ENCODE data around the gene MKLN1.

The MKLN1 gene

DNA sequence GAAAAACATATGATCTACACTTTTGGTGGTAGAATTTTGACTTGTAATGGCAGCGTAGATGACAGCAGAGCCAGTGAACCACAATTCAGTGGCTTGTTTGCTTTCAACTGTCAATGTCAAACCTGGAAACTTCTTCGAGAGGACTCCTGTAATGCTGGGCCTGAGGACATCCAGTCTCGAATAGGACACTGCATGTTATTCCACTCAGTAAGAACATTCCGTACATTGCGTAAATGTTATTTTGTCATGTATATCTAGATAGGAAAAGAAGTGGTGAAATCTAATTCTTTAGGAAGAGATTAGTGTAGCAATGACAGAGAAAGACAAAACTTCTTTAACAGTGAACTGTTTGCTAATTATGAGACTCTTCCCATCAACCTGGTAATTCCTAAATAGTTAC lies 115.8 kb downstream of the MKLN1 start:
- no peak for DNase-seq (ENCODE audit: low spot score)
- TF ChIP-seq, protein P1, sequence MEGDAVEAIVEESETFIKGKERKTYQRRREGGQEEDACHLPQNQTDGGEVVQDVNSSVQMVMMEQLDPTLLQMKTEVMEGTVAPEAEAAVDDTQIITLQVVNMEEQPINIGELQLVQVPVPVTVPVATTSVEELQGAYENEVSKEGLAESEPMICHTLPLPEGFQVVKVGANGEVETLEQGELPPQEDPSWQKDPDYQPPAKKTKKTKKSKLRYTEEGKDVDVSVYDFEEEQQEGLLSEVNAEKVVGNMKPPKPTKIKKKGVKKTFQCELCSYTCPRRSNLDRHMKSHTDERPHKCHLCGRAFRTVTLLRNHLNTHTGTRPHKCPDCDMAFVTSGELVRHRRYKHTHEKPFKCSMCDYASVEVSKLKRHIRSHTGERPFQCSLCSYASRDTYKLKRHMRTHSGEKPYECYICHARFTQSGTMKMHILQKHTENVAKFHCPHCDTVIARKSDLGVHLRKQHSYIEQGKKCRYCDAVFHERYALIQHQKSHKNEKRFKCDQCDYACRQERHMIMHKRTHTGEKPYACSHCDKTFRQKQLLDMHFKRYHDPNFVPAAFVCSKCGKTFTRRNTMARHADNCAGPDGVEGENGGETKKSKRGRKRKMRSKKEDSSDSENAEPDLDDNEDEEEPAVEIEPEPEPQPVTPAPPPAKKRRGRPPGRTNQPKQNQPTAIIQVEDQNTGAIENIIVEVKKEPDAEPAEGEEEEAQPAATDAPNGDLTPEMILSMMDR (IDR thresholded peaks at IDR 0.05; ENCODE audit: borderline replicate concordance, control extremely low read depth, extremely low read depth, insufficient read depth, missing control alignments): no peak
- in situ Hi-C loops (cut with MboI; ENCODE audit: low sequenced_read_pairs, unreplicated experiment): no loop called here

DNA sequence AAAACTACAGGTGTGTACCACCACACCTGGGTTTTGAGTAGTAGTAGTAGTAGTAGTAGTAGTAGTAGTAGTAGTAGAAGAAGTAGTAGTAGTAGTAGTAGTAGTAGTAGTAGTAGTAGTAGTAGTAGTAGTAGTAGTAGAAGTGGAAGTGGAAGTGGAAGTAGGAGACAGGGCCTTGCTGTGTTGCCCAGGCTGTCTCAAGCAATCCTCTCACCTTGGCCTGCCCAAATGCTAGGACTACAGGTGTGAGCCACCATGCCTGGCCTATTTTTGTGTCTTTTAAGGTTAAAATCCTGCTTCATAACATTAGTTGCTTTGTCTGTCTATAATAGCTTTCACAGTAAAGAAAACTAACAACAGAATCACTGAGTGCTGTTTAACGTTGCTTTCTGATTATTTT lies 117.0 kb downstream of the MKLN1 start:
- no peak for DNase-seq (ENCODE audit: low spot score)
- TF ChIP-seq, protein P1 (IDR thresholded peaks at IDR 0.05; ENCODE audit: borderline replicate concordance, control extremely low read depth, extremely low read depth, insufficient read depth, missing control alignments): no peak
- in situ Hi-C loops (cut with MboI; ENCODE audit: low sequenced_read_pairs, unreplicated experiment): no loop called here

DNA sequence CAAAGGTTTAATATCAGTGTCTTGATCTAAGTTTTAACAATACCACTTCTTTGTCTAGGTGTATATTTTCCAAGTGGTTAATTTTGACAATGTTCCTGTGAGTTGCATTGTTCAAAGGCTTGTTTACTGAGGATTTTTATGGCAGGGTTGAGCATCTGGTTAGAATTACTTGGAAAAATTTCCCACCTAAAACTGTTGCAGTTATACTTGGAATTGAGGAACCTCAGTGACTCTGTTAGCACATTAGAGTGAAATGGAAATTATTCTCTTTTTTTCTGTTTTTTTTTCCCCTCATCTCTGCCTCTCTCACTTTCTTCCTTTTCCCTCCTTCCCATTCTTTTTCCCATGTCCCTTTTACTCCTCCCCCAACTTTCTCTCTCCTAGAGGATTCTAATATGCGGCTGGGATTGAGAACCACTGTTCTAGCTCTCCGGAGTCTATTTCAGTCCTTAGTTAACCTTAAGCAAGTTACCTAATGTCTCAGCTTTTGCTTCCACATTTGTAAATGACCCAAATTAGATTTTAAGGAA lies 121.8 kb downstream of the MKLN1 start:
- in situ Hi-C loops (cut with MboI; ENCODE audit: low sequenced_read_pairs, unreplicated experiment): no loop called here
- DNase-seq (ENCODE audit: low spot score): no peak

DNA sequence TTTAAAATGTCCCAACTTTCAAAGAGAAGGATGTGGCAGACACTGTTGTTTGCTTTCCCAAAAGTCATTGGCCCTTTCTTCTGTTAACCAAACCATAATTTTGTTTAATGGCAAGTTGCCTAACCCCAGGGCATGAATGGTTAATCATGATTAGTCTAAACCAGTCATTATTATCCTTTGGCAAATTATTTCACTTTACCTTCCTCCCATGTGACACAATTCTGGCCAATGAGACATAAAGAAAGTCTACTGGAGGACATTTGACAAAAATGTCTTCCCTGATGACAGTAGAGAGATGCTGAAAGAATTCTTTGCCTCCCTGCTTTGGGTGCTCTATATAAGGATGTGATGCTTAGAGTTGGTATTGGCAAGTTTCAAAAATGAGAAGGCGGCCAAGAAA lies 126.8 kb downstream of the MKLN1 start:
- TF ChIP-seq, protein P1 (IDR thresholded peaks at IDR 0.05; ENCODE audit: borderline replicate concordance, control extremely low read depth, extremely low read depth, insufficient read depth, missing control alignments): no peak
- in situ Hi-C loops (cut with MboI; ENCODE audit: low sequenced_read_pairs, unreplicated experiment): no loop called here

More for the DNA sequence above, 121.8 kb downstream of the MKLN1 start:
- TF ChIP-seq, protein P1 (IDR thresholded peaks at IDR 0.05; ENCODE audit: borderline replicate concordance, control extremely low read depth, extremely low read depth, insufficient read depth, missing control alignments): no peak

DNA sequence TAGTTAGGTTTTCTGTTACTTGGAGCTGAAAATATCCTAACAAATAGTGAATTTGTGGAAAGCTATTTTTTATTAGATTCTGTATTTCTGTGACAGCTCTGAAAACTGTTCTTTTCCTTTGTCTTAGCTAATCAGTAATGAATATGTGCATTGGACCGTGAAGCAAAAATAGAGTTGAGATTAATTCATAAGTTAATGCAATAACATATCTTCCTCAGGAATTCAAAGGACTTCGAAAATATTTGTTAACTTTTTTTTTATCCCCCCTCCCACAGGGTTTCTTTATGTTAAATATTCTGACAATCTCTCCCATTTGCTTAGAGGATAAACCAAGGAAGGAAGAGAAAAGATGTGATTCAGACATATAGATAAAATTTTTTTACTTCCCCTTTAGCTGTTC lies 127.3 kb downstream of the MKLN1 start:
- TF ChIP-seq, protein P1 (IDR thresholded peaks at IDR 0.05; ENCODE audit: borderline replicate concordance, control extremely low read depth, extremely low read depth, insufficient read depth, missing control alignments): no peak
- DNase-seq (ENCODE audit: low spot score): no peak
- in situ Hi-C loops (cut with MboI; ENCODE audit: low sequenced_read_pairs, unreplicated experiment): no loop called here

More for the DNA sequence above, 126.8 kb downstream of the MKLN1 start:
- no peak for DNase-seq (ENCODE audit: low spot score)

DNA sequence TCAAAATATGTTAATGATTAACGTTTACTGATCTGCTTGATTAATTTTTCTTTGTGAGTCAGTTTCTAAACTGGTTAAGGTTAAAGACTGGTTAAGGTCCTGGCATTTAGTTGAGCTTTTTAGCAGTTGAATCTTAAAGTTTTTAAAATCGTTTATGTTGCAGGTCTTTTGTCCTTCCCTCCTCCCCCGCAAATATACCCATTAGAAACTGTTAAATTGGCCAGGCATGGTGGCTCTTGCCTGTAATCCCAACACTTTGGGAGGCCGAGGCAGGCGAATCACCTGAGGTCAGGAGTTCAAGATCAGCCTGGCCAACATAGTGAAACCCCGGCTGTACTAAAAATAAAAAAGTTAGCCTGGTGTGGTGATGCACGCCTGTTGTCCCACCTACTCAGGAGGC lies 127.9 kb downstream of the MKLN1 start:
- TF ChIP-seq, protein P1 (IDR thresholded peaks at IDR 0.05; ENCODE audit: borderline replicate concordance, control extremely low read depth, extremely low read depth, insufficient read depth, missing control alignments): no peak
- no peak for DNase-seq (ENCODE audit: low spot score)
- in situ Hi-C loops (cut with MboI; ENCODE audit: low sequenced_read_pairs, unreplicated experiment): no loop called here

Data from GM13976 (cell line).